Measurements from ENCODE around the gene ZNF831.

DNA sequence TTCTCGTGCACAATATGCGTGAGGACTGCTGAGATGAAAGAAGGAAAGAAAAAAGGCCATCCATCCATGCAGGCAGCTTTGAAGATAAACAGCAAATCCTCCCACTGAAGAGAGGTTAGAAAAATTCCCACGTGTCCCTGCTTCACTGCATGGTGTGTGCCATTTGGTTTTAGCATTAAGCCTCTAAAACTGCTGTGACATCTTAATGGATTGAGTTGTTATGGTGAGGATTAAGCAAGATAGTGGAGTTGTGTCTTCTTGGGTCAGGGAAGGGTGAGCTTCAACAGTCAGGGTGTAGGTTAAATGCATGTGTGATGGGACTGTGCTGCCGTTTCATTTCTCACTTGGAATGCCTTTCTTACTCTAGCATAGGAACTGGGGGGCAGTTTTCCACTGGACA is 50.5 kb downstream of the ZNF831 start:
- no peak for TF ChIP-seq REST (IDR thresholded peaks at IDR 0.05; ENCODE audit: low read depth)
- TF ChIP-seq, protein P1, sequence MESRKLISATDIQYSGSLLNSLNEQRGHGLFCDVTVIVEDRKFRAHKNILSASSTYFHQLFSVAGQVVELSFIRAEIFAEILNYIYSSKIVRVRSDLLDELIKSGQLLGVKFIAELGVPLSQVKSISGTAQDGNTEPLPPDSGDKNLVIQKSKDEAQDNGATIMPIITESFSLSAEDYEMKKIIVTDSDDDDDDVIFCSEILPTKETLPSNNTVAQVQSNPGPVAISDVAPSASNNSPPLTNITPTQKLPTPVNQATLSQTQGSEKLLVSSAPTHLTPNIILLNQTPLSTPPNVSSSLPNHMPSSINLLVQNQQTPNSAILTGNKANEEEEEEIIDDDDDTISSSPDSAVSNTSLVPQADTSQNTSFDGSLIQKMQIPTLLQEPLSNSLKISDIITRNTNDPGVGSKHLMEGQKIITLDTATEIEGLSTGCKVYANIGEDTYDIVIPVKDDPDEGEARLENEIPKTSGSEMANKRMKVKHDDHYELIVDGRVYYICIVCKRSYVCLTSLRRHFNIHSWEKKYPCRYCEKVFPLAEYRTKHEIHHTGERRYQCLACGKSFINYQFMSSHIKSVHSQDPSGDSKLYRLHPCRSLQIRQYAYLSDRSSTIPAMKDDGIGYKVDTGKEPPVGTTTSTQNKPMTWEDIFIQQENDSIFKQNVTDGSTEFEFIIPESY (IDR thresholded peaks at IDR 0.05; ENCODE audit: extremely low read depth, insufficient replicate concordance, low read length): no peak
- TF ChIP-seq EZH2 (IDR thresholded peaks at IDR 0.05): no peak
- TF ChIP-seq POLR2A (IDR thresholded peaks at IDR 0.05; ENCODE audit: borderline replicate concordance, extremely low read depth, insufficient read depth, insufficient read length): no peak
- no peak for TF ChIP-seq TCF7L2 (IDR thresholded peaks at IDR 0.05; ENCODE audit: borderline replicate concordance, extremely low read depth, insufficient read depth, insufficient read length)
- TF ChIP-seq, protein P2, sequence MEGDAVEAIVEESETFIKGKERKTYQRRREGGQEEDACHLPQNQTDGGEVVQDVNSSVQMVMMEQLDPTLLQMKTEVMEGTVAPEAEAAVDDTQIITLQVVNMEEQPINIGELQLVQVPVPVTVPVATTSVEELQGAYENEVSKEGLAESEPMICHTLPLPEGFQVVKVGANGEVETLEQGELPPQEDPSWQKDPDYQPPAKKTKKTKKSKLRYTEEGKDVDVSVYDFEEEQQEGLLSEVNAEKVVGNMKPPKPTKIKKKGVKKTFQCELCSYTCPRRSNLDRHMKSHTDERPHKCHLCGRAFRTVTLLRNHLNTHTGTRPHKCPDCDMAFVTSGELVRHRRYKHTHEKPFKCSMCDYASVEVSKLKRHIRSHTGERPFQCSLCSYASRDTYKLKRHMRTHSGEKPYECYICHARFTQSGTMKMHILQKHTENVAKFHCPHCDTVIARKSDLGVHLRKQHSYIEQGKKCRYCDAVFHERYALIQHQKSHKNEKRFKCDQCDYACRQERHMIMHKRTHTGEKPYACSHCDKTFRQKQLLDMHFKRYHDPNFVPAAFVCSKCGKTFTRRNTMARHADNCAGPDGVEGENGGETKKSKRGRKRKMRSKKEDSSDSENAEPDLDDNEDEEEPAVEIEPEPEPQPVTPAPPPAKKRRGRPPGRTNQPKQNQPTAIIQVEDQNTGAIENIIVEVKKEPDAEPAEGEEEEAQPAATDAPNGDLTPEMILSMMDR (IDR thresholded peaks at IDR 0.05 in 2 of 3, conservative IDR thresholded peaks at IDR 0.05 in 1 of 3; ENCODE audit: borderline replicate concordance in 1 of 3, insufficient read depth in 1 of 3, low read depth in 2 of 3, low read length in 2 of 3): no peak
- no peak for TF ChIP-seq EGR1 (IDR thresholded peaks at IDR 0.05; ENCODE audit: low read depth)
- no peak for TF ChIP-seq SP1 (IDR thresholded peaks at IDR 0.05; ENCODE audit: low read depth)
- no peak for TF ChIP-seq EZH2phosphoT487 (IDR thresholded peaks at IDR 0.05; ENCODE audit: borderline replicate concordance)
- no peak for TF ChIP-seq ZNF274 (IDR thresholded peaks at IDR 0.05; ENCODE audit: low read depth, low read length)
- no peak for TF ChIP-seq MAX (IDR thresholded peaks at IDR 0.05)
- no peak for TF ChIP-seq POLR2AphosphoS5 (IDR thresholded peaks at IDR 0.05; ENCODE audit: low read depth, low read length)
